GM19193 (cell line): ENCODE results near the gene FNDC5.

Experiments used
- POLR2A ChIP-seq: IDR thresholded peaks from 4 replicates; pipeline ENCODE4 v1.6.1; 2011; ENCODE audit not compliant: insufficient read depth, insufficient read length; ENCODE audit errors: extremely low read depth

The FNDC5 gene

GRCh38 chr1:32899586-32900296 is 29.0 kb upstream of the FNDC5 start:
- no peak for TF ChIP-seq POLR2A

GRCh38 chr1:32898958-32899357 is 28.2 kb upstream of the FNDC5 start:
- TF ChIP-seq POLR2A = no peak

DNA sequence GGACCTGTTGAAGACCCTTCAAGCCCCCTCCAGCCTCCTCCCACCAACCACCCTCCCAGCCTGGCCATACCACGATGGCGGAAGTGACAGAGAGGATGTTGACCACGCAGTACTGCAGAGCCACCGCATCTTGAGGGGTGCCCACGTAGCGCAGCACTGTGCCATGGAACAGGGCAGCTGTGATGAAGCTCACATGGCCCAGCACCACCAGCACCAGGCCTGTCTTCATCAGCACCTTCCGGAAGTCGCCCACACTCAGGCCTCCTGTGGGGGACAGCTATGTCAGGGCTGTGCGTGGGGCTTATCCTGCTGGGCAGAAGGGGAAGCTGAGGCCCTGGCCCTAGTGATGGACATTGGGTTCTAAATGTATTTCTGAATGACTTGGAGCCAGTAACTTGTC is 27.3 kb upstream of the FNDC5 start:
- no peak for TF ChIP-seq POLR2A

GRCh38 chr1:32897082-32898049 is 26.7 kb upstream of the FNDC5 start:
- no peak for TF ChIP-seq POLR2A

DNA sequence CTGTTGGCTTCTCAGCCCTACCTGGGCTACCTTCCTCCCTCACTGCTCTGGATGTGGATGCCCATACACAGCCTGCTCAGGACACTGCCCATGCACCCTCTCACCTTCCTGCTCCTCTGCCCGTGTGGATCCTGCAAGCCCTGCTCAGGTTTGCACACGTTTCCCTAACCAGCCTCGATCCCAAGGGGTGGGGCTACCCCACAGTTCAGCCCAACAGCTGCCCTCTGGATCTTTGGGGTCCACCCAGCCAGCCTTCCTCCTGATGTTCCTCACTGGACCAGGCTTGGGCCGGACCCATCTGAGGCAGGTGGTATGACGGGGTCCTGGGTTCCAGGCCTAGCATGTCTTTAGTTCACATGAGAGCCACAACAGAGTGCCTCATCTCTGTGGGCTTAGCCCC is 25.7 kb upstream of the FNDC5 start:
- TF ChIP-seq POLR2A = no peak

- TF ChIP-seq POLR2A = no peak
Observed at GRCh38 chr1:32895325-32896215, 24.9 kb upstream of the FNDC5 start.

DNA sequence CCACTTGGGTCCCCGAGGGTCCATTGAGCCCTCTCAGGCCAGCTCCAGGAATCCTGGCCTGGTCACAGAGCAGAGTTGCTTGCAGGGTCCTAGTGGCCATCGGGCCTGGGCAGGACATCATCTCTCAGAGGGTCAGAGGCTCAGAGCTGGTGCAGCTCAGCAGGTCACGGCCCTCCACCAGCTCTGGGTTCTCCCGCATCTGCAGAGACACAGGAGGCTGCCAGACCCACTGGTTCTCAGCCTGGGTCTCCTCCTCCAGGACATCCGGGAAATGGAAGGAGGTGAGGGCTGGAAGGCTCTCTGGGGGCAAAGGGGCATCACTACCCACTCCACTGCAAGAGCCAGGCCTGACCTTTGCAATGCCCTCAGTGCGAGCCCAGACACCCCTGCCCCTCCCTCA is 24.0 kb upstream of the FNDC5 start:
- no peak for TF ChIP-seq POLR2A

DNA sequence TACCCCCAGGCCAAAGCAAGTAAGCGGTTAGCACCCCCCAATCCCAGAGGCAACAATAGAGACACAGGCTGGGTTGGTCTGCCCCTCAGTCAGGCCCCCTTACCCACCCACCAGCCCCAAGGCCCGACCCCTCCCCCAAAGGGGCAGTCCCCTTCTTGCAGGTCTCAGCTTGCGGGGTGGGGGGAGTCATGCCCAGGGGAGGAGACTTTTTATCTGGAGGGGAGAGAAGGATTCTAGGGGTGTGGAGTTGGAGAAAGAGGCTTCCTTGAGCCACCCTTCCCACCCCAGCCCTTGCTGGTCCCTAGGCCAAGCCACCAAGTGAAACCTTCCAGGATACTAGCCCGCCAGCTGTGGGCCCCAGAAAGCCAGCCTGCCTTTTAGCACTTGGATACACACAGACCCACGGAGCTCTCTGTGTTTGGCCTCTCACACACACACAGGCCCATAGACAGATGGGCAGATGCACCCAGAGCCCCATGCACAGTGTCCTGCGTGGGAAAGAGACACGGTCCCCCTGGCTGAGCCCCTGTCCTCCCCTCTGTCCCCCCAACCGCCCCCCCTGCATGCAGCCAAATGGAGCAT is 23.4 kb upstream of the FNDC5 start:
- no peak for TF ChIP-seq POLR2A

DNA sequence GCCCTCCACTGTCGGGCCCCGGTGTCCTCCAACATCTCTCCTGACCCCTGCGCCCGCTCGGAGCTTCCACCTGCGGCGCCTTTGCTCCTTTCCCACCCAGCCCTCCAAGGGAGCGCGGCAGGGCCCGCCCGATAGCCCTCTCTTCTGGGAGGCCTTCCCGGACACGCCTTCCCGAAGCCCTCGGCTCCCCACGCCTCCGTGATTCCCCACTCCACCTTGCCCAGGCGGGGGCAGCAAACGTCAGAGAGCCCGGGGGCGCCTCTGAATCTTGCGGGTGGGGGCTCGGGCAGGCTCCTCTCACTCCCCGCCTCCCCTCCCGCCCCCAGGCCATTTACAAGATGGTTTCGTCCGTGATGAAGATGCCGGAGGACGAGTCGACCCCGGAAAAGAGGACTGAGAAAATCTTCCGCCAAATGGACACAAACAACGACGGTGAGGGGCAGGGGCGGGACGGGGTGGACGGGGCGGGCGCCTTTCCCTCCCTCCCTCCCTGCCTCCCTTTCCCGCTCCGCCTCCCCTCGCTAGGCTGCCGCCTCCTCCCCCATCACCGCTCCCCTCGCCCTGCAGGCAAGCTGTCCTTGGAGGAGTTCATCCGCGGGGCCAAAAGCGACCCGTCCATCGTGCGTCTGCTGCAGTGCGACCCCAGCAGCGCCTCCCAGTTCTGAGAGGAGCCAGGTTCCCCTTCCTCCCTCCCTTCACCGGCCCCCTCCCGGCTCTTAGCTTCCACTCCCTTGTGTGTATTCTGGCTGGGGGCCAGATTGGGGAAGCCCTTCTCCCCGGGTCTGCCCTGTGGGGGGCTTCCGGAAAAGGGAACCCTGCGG is 22.7 kb upstream of the FNDC5 start:
- TF ChIP-seq POLR2A = no peak

GRCh38 chr1:32892368-32893197 is 21.9 kb upstream of the FNDC5 start:
- no peak for TF ChIP-seq POLR2A

DNA sequence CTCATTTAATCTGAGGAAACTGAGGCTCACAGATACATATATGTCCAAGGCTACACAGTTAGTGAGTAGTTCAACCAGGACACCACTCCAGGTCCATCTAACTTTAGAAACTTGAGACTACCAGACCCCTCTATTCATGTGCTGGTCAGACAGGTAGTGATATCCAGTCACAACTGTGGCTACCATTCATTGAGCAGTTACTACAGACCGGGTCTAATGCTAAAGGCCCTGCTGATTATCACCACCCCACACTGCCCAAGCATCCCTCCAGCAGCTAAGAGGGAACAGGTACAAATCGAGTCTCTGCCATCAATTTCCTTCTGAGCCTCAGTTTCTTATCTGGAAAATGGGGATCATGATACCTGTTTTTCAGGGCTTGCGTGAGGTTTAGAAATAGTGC is 20.9 kb upstream of the FNDC5 start:
- TF ChIP-seq POLR2A = no peak

DNA sequence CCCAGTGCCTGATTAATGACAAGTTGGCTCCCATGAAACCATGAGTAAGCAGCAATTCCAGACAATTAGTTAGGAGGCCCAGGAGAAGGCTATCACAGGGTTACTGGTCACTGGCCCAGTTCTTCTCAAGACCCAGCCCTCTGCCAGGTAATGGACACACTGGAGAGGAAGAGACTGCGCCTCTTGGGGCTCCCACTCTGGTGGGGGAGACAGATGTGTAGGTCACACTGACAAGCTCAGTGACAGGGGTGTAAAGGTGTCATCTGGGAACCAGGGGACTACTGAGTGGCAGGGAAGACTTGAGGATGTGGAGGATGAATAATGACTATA is 20.5 kb upstream of the FNDC5 start:
- TF ChIP-seq POLR2A = no peak
